Coronary artery (tissue), 2 donors: ENCODE results near the gene SMIM12.

Source experiments
- DNase-seq: peaks from one replicate; pipeline ENCODE4 v3.0.0-alpha.2; 2017; ENCODE audit warnings: low spot score
- H3K27ac ChIP-seq, 2 donors: fragments of 200-600 bp; sonication (generic); one replicate each; pipeline ENCODE4 v1.5.1; 2016 to 2019
- H3K4me3 ChIP-seq: fragments of 200-600 bp; sonication (generic); 2 replicates; pipeline ENCODE4 v1.5.1; 2016; ENCODE audit warnings: mild to moderate bottlenecking, moderate library complexity
- TF ChIP-seq, protein P1 (sequence below): fragments of 200-600 bp; sonication (generic); IDR thresholded peaks from one replicate; pipeline ENCODE4 v1.5.1; 2019; ENCODE audit warnings: antibody characterized with exemption

Gene SMIM12

GRCh38 chr1:34904236-34905097, 44.9 kb upstream of the SMIM12 start:
- no peak overlapping the region for H3K27ac ChIP-seq
- no peak overlapping the region for H3K4me3 ChIP-seq
- DNase-seq, result peak; percentile 55
- TF ChIP-seq, protein P1, sequence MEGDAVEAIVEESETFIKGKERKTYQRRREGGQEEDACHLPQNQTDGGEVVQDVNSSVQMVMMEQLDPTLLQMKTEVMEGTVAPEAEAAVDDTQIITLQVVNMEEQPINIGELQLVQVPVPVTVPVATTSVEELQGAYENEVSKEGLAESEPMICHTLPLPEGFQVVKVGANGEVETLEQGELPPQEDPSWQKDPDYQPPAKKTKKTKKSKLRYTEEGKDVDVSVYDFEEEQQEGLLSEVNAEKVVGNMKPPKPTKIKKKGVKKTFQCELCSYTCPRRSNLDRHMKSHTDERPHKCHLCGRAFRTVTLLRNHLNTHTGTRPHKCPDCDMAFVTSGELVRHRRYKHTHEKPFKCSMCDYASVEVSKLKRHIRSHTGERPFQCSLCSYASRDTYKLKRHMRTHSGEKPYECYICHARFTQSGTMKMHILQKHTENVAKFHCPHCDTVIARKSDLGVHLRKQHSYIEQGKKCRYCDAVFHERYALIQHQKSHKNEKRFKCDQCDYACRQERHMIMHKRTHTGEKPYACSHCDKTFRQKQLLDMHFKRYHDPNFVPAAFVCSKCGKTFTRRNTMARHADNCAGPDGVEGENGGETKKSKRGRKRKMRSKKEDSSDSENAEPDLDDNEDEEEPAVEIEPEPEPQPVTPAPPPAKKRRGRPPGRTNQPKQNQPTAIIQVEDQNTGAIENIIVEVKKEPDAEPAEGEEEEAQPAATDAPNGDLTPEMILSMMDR, result no peak

GRCh38 chr1:34901919-34902318, 42.4 kb upstream of the SMIM12 start:
- no peak overlapping the region for H3K27ac ChIP-seq
- H3K4me3 ChIP-seq, result no peak overlapping the region
- TF ChIP-seq, protein P1, result no peak
- DNase-seq, result peak; percentile 19

GRCh38 chr1:34900775-34901502, 41.4 kb upstream of the SMIM12 start:
- no peak overlapping the region for H3K4me3 ChIP-seq
- TF ChIP-seq, protein P1, result no peak
- DNase-seq, result peak; percentile 53
- H3K27ac ChIP-seq, result no peak overlapping the region

GRCh38 chr1:34899906-34900305, 40.4 kb upstream of the SMIM12 start:
- TF ChIP-seq, protein P1, result no peak
- Histone ChIP-seq H3K27ac (no peak overlapping the region), H3K4me3 (no peak overlapping the region)
- DNase-seq, result peak; percentile 69

DNA sequence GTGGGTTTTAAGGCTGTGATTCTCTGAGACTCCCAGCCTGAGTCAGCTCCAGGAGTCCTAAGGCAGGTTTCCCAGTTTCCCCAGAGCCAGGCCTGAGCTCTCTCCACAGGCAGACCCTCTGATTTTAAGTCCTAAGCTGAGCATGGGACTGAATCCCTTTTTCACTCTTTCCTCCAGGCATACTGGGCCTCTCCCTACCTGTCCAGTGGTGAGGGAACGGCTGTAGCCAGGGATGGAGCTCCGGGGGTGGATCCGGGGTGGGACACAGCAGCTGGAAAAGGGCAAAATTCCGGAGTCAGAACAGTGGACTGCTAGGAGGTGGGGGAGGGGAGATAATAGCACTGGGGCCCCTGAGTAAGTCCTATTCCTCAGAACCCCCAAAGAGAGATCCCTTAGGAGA, 39.9 kb upstream of the SMIM12 start:
- DNase-seq, result peak; percentile 58
- H3K4me3 ChIP-seq, result no peak overlapping the region
- TF ChIP-seq, protein P1, result no peak
- no peak overlapping the region for H3K27ac ChIP-seq

- Histone ChIP-seq H3K4me3 (no peak overlapping the region), H3K27ac (no peak overlapping the region)
- TF ChIP-seq, protein P1, result no peak
- no peak for DNase-seq
Observed at GRCh38 chr1:34898330-34898761, 38.8 kb upstream of the SMIM12 start.
